Neural cell (in vitro differentiated cells): ENCODE data around the gene USE1. TPM values are rescaled to one million over a fixed set of nuclear protein-coding genes. Genes with fewer than 3 reads are reported as not detected.
"Not testable (repeated sequence)": the region's sequence is repeated elsewhere in the genome, so short reads cannot be mapped to it uniquely, and the experiment has no call there.

Source experiments
- H2AFZ ChIP-seq: fragments of 200-600, 300-800 bp; sonication (generic), shearing (Covaris generic); 2 replicates; pipeline ENCODE4 v1.6.0; 2014; ENCODE audit warnings: low read depth, mild to moderate bottlenecking, antibody characterized with exemption, low read length, moderate library complexity
- H3F3A ChIP-seq: fragments of 200-600 bp; shearing (Covaris generic); 2 replicates; pipeline ENCODE4 v1.6.1; 2016; ENCODE audit warnings: mild to moderate bottlenecking, moderate library complexity, mixed read lengths, antibody characterized with exemption, low read length; ENCODE audit not compliant: insufficient read depth, poor library complexity, severe bottlenecking
- H3K27ac ChIP-seq: fragments of 200-600, 300-800 bp; sonication (generic), shearing (Covaris generic); 2 replicates; pipeline ENCODE4 v1.5.1; 2014; ENCODE audit warnings: mild to moderate bottlenecking, low read length, moderate library complexity
- H3K27me3 ChIP-seq: fragments of 300-800, 200-600 bp; sonication (generic), shearing (Covaris generic); 2 replicates; pipeline ENCODE4 v1.6.0; 2014; ENCODE audit warnings: mild to moderate bottlenecking, low read depth, low read length, moderate library complexity; ENCODE audit not compliant: insufficient read depth
- H3K36me3 ChIP-seq: fragments of 300-800, 200-600 bp; sonication (generic), shearing (Covaris generic); 2 replicates; pipeline ENCODE4 v1.5.1; 2014; ENCODE audit warnings: mild to moderate bottlenecking, antibody characterized with exemption, low read length, moderate library complexity; ENCODE audit not compliant: insufficient read depth
- H3K4me2 ChIP-seq: fragments of 300-800, 200-600 bp; sonication (generic), shearing (Covaris generic); 2 replicates; pipeline ENCODE4 v1.6.0; 2014; ENCODE audit warnings: mild to moderate bottlenecking, low read length
- H3K4me3 ChIP-seq: fragments of 300-800, 200-600 bp; sonication (generic), shearing (Covaris generic); 2 replicates; pipeline ENCODE4 v1.5.1; 2014; ENCODE audit warnings: mild to moderate bottlenecking, low read length, moderate library complexity
- H3K79me2 ChIP-seq: fragments of 200-600 bp; shearing (Covaris generic); replicated peaks from 2 replicates; pipeline ENCODE4 v1.6.0; 2014; ENCODE audit warnings: mild to moderate bottlenecking, low read length, moderate library complexity; ENCODE audit not compliant: insufficient read depth
- H3K9ac ChIP-seq: fragments of 300-800, 200-600 bp; sonication (generic), shearing (Covaris generic); 2 replicates; pipeline ENCODE4 v1.6.1; 2016; ENCODE audit warnings: mild to moderate bottlenecking, low read length, mixed read lengths
- H3K9me2 ChIP-seq: fragments of 200-600 bp; shearing (Covaris generic); 2 replicates; pipeline ENCODE4 v1.6.1; 2016; ENCODE audit warnings: mild to moderate bottlenecking, low read length, mixed read lengths; ENCODE audit not compliant: insufficient read depth
- H3K9me3 ChIP-seq: fragments of 200-600, 300-800 bp; sonication (generic), shearing (Covaris generic); 2 replicates; pipeline ENCODE4 v1.6.1; 2016; ENCODE audit warnings: mild to moderate bottlenecking, mixed run types, low read length, moderate library complexity, mixed read lengths
- H4K20me1 ChIP-seq: fragments of 200-600 bp; shearing (Covaris generic); 2 replicates; pipeline ENCODE4 v1.6.1; 2016; ENCODE audit warnings: mild to moderate bottlenecking, mixed run types; ENCODE audit not compliant: insufficient read depth
- EP300 ChIP-seq: fragments of 450-650 bp; conservative IDR thresholded peaks from 2 replicates; pipeline ENCODE4 v1.6.1; 2014; ENCODE audit warnings: antibody characterized with exemption, mild to moderate bottlenecking, moderate library complexity; ENCODE audit not compliant: poor library complexity, severe bottlenecking
- EZH2 ChIP-seq: fragments of 200-600, 300-800 bp; shearing (Covaris generic), sonication (generic); IDR thresholded peaks from 2 replicates; pipeline ENCODE4 v1.6.1; 2014; ENCODE audit warnings: antibody characterized with exemption, low read length, borderline replicate concordance, mild to moderate bottlenecking; ENCODE audit not compliant: insufficient read depth, poor library complexity, severe bottlenecking
- MXI1 ChIP-seq: fragments of 450-650 bp; conservative IDR thresholded peaks from 2 replicates; pipeline ENCODE4 v1.6.1; 2014; ENCODE audit warnings: antibody characterized with exemption, mild to moderate bottlenecking; ENCODE audit not compliant: poor library complexity, severe bottlenecking
- POLR2AphosphoS5 ChIP-seq: IDR thresholded peaks from 2 replicates; pipeline ENCODE4 v1.6.1; 2012
- RAD21 ChIP-seq: fragments of 450-650 bp; conservative IDR thresholded peaks from 2 replicates; pipeline ENCODE4 v1.6.1; 2014; ENCODE audit warnings: antibody characterized with exemption, mild to moderate bottlenecking, moderate library complexity
- REST ChIP-seq: IDR thresholded peaks from 2 replicates; pipeline ENCODE4 v1.6.1; 2012; ENCODE audit warnings: borderline replicate concordance
- SMC3 ChIP-seq: fragments of 450-650 bp; conservative IDR thresholded peaks from 2 replicates; pipeline ENCODE4 v1.6.1; 2014; ENCODE audit warnings: antibody characterized with exemption, mild to moderate bottlenecking, moderate library complexity; ENCODE audit not compliant: poor library complexity
- TAF1 ChIP-seq: IDR thresholded peaks from 2 replicates; pipeline ENCODE4 v1.6.1; 2012; ENCODE audit warnings: low read depth
- polyA plus RNA-seq: library from polyadenylated mRNA; depleted of rRNA; stranded (reverse); fragments of >200 nt; gene quantifications from 2 replicates; pipeline ENCODE4 v1.2.3, GENCODE V29; 2014
- TF ChIP-seq, protein P1 (sequence below): fragments of 450-650 bp; IDR thresholded peaks from 2 replicates; pipeline ENCODE4 v1.5.1; 2014; ENCODE audit warnings: antibody characterized with exemption, mild to moderate bottlenecking, moderate library complexity; ENCODE audit not compliant: poor library complexity, severe bottlenecking

The USE1 gene
- polyA plus RNA-seq, 1 donor from 2014 or later, result 20.4 TPM

DNA sequence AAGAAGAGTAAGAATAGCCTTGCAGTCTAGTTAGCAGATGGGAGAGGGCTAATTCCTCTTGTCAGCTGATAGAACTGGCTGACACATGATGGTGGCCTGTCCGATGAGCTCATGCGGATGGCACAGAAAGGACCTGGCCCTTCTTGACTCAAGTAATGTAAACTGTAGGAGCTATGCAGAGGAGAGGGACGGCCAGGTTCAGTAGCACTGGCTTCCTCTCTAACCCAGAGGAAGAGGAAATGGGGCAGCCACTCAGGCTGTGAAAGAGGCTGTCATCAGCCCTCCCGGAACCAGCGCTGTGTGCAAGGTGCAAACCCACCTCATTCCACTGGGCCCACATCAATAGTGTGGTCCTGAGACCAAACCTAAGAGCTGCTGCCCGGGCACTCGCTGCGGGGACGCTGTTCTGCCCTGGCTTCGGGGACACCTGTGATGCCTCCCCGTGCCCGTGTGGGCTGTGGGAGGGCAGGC is 30.8 kb upstream of the USE1 start:
- no peaks in the 10 kb centered on the region for H3F3A ChIP-seq
- no peaks in the 10 kb centered on the region for H4K20me1 ChIP-seq
- H3K4me2 ChIP-seq, result no peak overlapping the region
- no peak overlapping the region for H2AFZ ChIP-seq
- H3K9me2 ChIP-seq, result no peaks in the 10 kb centered on the region
- H3K27me3 ChIP-seq, result no peaks in the 10 kb centered on the region
- no peak overlapping the region for H3K27ac ChIP-seq
- H3K79me2 ChIP-seq, result no peaks in the 10 kb centered on the region
- H3K4me3 ChIP-seq, result no peak overlapping the region
- H3K9me3 ChIP-seq, result no peaks in the 10 kb centered on the region
- H3K9ac ChIP-seq, result no peak overlapping the region
- TF ChIP-seq TAF1 (no peak), POLR2AphosphoS5 (no peak), EP300 (no peak), RAD21 (no peak), SMC3 (no peak), REST (no peak), MXI1 (no peak), EZH2 (no peak)
- TF ChIP-seq, protein P1, sequence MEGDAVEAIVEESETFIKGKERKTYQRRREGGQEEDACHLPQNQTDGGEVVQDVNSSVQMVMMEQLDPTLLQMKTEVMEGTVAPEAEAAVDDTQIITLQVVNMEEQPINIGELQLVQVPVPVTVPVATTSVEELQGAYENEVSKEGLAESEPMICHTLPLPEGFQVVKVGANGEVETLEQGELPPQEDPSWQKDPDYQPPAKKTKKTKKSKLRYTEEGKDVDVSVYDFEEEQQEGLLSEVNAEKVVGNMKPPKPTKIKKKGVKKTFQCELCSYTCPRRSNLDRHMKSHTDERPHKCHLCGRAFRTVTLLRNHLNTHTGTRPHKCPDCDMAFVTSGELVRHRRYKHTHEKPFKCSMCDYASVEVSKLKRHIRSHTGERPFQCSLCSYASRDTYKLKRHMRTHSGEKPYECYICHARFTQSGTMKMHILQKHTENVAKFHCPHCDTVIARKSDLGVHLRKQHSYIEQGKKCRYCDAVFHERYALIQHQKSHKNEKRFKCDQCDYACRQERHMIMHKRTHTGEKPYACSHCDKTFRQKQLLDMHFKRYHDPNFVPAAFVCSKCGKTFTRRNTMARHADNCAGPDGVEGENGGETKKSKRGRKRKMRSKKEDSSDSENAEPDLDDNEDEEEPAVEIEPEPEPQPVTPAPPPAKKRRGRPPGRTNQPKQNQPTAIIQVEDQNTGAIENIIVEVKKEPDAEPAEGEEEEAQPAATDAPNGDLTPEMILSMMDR, result no peak
- H3K36me3 ChIP-seq, result no peaks in the 10 kb centered on the region

DNA sequence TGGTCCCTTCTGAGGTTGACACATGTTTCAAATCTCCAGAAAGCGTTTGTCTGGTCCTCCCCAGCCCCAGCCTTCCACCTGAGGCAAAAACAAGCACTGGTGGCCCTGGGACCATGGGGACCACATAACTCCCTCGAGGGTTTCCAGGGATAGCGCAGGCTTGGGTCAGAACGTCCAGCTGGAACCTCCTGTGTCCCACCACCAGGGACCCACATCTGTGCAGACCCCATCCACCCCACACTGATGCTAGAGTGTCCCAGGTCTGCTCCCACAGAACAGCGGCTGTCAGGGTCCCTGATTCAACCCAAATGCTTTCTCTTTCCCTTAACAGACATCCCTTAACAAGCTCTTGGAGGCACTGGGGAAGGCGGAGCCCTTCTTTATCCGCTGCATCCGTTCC is 29.6 kb upstream of the USE1 start:
- H3K27me3 ChIP-seq, result no peaks in the 10 kb centered on the region
- no peak overlapping the region for H3K4me2 ChIP-seq
- no peaks in the 10 kb centered on the region for H3K9me2 ChIP-seq
- H3K9ac ChIP-seq, result no peak overlapping the region
- H4K20me1 ChIP-seq, result no peaks in the 10 kb centered on the region
- TF ChIP-seq RAD21, result no peak
- TF ChIP-seq EP300, result no peak
- no peak for TF ChIP-seq EZH2
- no peak for TF ChIP-seq TAF1
- TF ChIP-seq POLR2AphosphoS5, result no peak
- TF ChIP-seq REST, result no peak
- no peak for TF ChIP-seq SMC3
- TF ChIP-seq MXI1, result no peak
- H3K4me3 ChIP-seq, result no peak overlapping the region
- no peaks in the 10 kb centered on the region for H3K9me3 ChIP-seq
- H3K36me3 ChIP-seq, result no peaks in the 10 kb centered on the region
- no peaks in the 10 kb centered on the region for H3F3A ChIP-seq
- no peak overlapping the region for H3K27ac ChIP-seq
- no peak overlapping the region for H2AFZ ChIP-seq
- no peaks in the 10 kb centered on the region for H3K79me2 ChIP-seq

DNA sequence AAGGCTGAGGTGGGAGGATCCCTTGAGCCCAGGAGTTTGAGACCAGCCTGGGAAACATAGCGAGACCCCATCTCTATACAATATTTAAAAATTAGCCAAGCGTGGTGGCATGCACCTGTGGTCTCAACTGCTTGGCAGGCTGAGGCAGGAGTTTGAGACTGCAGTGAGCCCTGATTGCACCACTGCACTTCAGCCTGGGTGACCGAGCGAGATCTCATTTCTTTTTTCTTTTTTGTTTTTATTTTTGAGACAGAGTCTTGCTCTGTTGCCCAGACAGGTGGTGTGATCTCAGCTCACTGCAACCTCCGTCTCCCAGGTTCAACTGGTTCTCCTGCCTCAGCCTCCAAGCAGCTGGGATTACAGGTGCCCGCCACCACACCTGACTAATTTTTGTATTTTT is 23.4 kb upstream of the USE1 start:
- H3K4me2 ChIP-seq, H3K79me2 ChIP-seq, H3K9ac ChIP-seq, H3K9me3 ChIP-seq, H3K27ac ChIP-seq, H3K4me3 ChIP-seq, H4K20me1 ChIP-seq, H2AFZ ChIP-seq, H3K27me3 ChIP-seq, H3K9me2 ChIP-seq, H3F3A ChIP-seq, H3K36me3 ChIP-seq: not testable (repeated sequence)
